Measurements from ENCODE around the gene SLC20A1.
"Not testable (repeated sequence)": the region's sequence is repeated elsewhere in the genome, so short reads cannot be mapped to it uniquely, and the experiment has no call there.

Gene SLC20A1

GRCh38 chr2:112648081-112648480, 2.3 kb downstream of the SLC20A1 start:
- no peak for DNase-seq

GRCh38 chr2:112656679-112657078, 10.9 kb downstream of the SLC20A1 start:
- no peak for DNase-seq

DNA sequence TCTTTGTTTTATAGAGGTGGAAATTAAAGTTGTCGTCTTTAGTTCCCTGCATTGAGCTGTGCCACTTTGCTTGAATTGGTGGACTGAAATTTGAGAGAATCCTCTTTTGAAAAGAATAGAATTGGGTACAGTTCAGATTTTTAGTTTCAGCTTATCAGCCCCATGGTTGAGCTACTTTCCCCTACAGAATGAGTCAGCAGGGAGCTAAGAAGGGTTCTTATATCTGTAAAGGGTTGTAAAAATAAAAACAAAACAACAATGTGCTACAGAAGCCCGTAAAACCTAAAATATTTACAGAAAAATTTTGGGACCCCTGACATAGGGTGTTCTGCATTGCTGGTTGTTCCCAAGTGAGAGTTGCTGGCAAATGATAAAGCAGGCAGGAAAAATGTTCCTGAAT, 12.6 kb downstream of the SLC20A1 start:
- no peak for DNase-seq

DNA sequence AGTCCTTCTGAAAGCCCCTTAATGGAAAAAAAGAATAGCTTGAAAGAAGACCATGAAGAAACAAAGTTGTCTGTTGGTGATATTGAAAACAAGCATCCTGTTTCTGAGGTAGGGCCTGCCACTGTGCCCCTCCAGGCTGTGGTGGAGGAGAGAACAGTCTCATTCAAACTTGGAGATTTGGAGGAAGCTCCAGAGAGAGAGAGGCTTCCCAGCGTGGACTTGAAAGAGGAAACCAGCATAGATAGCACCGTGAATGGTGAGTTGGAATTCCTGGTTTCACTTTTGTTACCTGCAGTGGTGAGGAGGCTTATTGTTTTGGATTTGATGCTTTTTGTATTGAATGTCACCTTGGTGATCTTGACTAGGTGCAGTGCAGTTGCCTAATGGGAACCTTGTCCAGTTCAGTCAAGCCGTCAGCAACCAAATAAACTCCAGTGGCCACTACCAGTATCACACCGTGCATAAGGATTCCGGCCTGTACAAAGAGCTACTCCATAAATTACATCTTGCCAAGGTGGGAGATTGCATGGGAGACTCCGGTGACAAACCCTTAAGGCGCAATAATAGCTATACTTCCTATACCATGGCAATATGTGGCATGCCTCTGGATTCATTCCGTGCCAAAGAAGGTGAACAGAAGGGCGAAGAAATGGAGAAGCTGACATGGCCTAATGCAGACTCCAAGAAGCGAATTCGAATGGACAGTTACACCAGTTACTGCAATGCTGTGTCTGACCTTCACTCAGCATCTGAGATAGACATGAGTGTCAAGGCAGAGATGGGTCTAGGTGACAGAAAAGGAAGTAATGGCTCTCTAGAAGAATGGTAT, 13.3 kb downstream of the SLC20A1 start:
- DNase-seq: no peak

DNA sequence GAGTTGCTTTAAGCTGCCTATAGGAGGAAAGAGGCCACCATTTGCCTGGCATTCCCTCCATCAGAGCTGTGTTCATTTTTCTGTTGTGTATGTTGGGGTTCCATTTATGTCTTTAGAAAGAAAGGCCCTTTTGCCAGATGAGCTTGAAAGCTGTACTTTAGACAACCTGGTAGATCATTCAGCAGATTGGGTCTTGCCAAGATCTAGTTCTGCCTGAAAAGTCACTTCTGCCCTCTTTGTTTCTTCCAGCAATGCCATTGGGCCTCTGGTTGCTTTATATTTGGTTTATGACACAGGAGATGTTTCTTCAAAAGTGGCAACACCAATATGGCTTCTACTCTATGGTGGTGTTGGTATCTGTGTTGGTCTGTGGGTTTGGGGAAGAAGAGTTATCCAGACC, 14.4 kb downstream of the SLC20A1 start:
- no peak for DNase-seq

GRCh38 chr2:112661656-112662305, 16.0 kb downstream of the SLC20A1 start:
- DNase-seq: no peak

- no peak for DNase-seq
These were observed 17.0 kb downstream of the SLC20A1 start for GRCh38 chr2:112662704-112663103.

- no peak for DNase-seq
These were observed 18.9 kb downstream of the SLC20A1 start for GRCh38 chr2:112664689-112665088.

DNA sequence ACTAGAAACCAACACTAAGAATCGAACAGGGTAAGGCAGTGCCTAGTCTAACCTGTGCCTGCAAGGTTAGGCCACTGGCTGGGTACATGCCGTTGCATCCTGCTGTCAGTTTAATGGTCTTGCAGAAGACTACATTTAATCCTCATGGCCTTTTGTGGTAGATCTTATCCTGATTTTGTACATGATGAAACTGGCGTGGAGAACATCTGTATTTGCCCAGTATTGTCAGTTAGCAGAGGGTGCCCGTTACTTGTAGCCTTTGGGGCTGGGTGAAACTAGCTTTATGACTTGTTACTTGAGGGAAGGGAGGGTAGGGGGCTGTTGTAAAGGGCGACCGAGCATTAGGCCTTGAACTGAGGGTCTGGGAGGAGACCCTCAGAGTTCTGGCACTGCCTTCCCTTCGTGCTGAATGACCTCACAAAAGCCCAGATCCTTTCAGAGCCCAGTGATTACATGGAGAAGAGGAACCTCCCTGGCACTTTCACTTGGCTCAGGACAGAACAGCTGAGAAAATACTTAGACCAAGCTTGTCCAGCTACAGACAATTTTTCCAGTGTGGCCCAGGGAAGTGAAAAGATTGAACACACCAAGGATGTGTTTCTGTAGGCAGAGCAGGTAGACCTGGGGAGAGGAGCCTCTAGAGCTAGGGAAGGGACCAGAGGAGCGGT, 19.5 kb downstream of the SLC20A1 start:
- DNase-seq: no peak

- no peak for DNase-seq
These were observed 21.0 kb downstream of the SLC20A1 start for GRCh38 chr2:112666761-112667122.

DNA sequence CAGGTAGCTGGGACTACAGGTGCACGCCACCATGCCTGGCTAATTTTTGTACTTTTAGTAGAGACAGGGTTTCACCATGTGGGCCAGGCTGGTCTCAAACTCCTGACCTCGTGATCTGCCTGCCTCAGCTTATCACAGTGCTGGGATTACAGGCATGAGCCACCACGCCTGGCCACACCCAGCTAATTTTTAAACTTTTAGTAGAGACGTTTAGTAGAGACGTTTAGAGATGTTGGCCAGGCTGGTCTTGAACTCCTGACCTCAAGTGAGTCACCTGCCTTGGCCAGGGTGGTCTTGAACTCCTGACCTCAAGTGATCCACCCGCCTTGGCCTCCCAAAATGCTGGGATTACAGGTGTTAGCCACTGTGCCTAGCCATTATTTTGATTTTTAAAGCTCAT, 21.8 kb downstream of the SLC20A1 start:
- not testable (repeated sequence) for DNase-seq

DNA sequence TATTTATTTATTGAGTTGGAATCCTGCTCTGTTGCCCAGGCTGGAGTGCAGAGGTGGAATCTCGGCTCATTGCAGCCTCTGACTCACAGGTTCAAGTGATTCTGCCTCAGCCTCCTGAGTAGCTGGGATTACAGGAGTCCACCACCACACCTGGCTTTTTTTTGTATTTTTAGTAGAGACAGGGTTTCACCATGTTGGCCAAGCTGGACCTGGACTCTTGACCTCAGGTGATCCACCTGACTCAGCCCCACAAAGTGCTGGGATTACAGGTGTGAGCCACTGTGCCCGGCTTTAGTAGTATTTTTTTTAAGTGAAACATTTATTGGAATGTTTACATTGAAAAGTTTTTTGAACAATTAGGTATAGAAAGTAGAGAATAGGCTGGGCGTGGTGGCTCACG, 23.9 kb downstream of the SLC20A1 start:
- no peak for DNase-seq

- DNase-seq: no peak
These were observed 24.7 kb downstream of the SLC20A1 start for GRCh38 chr2:112670252-112671022.

GRCh38 chr2:112671801-112672200, 26.1 kb downstream of the SLC20A1 start:
- DNase-seq: no peak

DNA sequence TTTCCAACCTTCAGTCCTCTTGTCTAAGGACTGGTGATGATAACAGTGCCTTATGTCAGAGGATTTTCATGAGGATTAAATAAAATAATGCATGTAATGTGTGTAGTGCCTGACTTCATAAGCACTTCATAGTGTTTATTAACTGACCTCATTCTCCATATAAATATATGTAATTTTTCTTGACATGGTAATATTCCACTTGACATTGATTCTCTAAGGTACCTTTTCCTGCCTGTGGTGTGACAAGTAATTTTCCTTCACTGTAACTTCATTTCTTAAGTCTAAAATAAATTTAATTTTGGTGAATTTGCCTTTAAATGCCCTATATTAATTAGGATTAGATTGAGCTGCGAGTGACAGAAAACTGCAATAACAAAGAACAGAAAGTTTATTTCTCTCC, 27.3 kb downstream of the SLC20A1 start:
- DNase-seq: no peak

- no peak for DNase-seq
These were observed 28.5 kb downstream of the SLC20A1 start for GRCh38 chr2:112674229-112674628.

GRCh38 chr2:112679484-112679883, 33.7 kb downstream of the SLC20A1 start:
- DNase-seq: no peak

DNA sequence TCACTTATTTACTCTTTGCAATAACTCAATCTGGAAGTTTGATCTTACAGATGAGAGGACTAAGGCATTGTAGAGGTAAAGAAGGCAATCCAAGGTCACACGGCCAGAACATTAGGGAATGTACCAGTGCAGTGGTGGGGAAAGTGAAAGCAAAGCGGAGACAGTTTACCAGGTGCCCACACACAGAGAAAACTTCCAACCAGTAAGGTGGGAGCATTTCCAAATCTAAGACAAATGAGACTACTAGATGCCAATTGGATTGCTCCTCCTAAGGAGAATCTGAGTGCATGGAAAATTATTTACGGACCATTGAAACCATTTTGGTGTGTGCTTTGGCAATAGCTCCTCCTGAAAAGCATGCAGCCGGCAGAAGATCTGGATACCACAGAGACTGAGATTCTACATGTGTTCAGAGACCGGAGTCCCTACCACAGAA, 34.9 kb downstream of the SLC20A1 start:
- DNase-seq: no peak

GRCh38 chr2:112682101-112682500, 36.4 kb downstream of the SLC20A1 start:
- DNase-seq: no peak

- DNase-seq: no peak
These were observed 38.0 kb downstream of the SLC20A1 start for GRCh38 chr2:112683550-112684414.

DNA sequence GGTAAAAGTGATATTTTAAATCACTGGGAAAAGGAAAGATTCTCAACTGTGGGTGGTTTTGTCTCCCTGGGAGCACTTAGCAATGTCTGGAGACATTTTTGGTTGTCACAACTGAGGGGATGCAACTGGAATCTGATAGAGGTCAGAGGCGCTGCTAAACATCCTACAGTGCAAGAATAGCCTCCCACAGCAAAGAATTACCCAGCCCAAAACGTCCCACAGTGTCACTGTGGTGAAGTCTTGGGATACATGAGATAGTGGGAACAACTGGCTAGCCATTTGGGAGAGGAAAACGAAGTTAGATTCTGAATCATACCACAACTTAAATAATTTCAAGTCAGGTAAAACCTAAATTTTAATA, 38.7 kb downstream of the SLC20A1 start:
- DNase-seq: no peak

GRCh38 chr2:112685271-112685884, 39.6 kb downstream of the SLC20A1 start:
- no peak for DNase-seq
